ENCODE measurements around the gene GNAI3.

DNA sequence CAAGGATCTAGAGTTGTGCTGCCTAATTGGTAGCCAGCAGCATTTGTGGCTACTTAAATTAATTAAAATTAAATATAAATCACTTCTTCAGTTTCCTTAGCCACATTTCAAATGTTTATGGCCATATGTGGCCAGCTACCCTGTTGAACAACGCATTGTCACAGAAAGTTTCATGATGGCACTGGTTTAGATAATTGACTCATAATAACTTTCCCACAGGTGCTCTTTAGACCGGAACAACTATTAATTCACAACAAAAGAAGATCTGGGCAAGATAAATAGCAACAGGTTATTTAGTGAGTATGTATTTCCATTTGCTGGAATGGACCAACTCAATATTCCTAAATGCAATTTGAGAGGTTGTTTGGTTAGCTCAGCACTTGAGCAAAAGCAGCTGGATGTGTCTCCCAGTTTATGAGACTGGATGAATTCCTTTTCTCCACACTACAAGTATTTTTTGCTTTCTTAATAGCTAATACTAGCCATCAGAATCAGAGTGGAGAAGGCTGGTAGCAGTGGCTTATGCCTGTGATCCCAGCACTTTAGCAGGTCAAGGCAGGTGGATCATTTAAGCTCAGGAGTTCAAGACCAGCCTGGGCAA, 35.2 kb upstream of the GNAI3 start:
- TF ChIP-seq, protein P1, sequence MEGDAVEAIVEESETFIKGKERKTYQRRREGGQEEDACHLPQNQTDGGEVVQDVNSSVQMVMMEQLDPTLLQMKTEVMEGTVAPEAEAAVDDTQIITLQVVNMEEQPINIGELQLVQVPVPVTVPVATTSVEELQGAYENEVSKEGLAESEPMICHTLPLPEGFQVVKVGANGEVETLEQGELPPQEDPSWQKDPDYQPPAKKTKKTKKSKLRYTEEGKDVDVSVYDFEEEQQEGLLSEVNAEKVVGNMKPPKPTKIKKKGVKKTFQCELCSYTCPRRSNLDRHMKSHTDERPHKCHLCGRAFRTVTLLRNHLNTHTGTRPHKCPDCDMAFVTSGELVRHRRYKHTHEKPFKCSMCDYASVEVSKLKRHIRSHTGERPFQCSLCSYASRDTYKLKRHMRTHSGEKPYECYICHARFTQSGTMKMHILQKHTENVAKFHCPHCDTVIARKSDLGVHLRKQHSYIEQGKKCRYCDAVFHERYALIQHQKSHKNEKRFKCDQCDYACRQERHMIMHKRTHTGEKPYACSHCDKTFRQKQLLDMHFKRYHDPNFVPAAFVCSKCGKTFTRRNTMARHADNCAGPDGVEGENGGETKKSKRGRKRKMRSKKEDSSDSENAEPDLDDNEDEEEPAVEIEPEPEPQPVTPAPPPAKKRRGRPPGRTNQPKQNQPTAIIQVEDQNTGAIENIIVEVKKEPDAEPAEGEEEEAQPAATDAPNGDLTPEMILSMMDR (conservative IDR thresholded peaks at IDR 0.05; ENCODE audit: low read length): no peak
- no peak for TF ChIP-seq EZH2phosphoT487 (IDR thresholded peaks at IDR 0.05; ENCODE audit: borderline replicate concordance, low read depth, low read length)

Measured in OCI-LY7 (cell line).